Thymus (tissue), 11 donors: ENCODE measurements around the gene CEP41. TPM values are rescaled to one million over a fixed set of nuclear protein-coding genes. Genes with fewer than 3 reads are reported as not detected.

ENCODE experiments used
- DNase-seq, 9 donors: peaks; one replicate each; pipeline ENCODE4 v3.0.0-alpha.2; 2013; ENCODE audit warnings: low spot score in 9 of 9, low read depth in 6 of 9, missing footprints in 1 of 9
- H3K27ac ChIP-seq, 2 donors: one replicate each; pipeline ENCODE4 v1.5.1; 2013; ENCODE audit warnings: control low read depth in 1 of 2, low read depth in 1 of 2, low read length in 1 of 2, mild to moderate bottlenecking in 1 of 2, moderate library complexity in 1 of 2
- H3K27me3 ChIP-seq, 2 donors: one replicate each; pipeline ENCODE4 v1.5.1; 2013; ENCODE audit warnings: low read length in 1 of 2; ENCODE audit not compliant: control insufficient read depth in 2 of 2, insufficient read depth in 1 of 2
- H3K36me3 ChIP-seq, 2 donors: one replicate each; pipeline ENCODE4 v1.5.1; 2013; ENCODE audit warnings: low read length in 1 of 2, mild to moderate bottlenecking in 1 of 2, moderate library complexity in 1 of 2; ENCODE audit not compliant: control insufficient read depth in 2 of 2, insufficient read depth in 2 of 2
- H3K4me1 ChIP-seq, 2 donors: one replicate each; pipeline ENCODE4 v1.5.1; 2013; ENCODE audit warnings: low read length in 2 of 2; ENCODE audit not compliant: control insufficient read depth in 2 of 2, insufficient read depth in 2 of 2
- H3K4me3 ChIP-seq, 2 donors: one replicate each; pipeline ENCODE4 v1.5.1; 2013; ENCODE audit warnings: low read length in 2 of 2, control low read depth in 1 of 2, mild to moderate bottlenecking in 1 of 2
- H3K9me3 ChIP-seq, 2 donors: one replicate each; pipeline ENCODE4 v1.5.1; 2013; ENCODE audit warnings: low read length in 1 of 2, mild to moderate bottlenecking in 1 of 2; ENCODE audit not compliant: control insufficient read depth in 2 of 2, insufficient read depth in 1 of 2
- WGBS: extraction: QIAGEN DNeasy Blood & Tissue Kit; methylation state at CpG from one replicate; pipeline ENCODE4 v1.1.7; 2013; 5-methylcytosine and 5-hydroxymethylcytosine counted together
- polyA plus RNA-seq: library from polyadenylated mRNA; stranded (reverse); fragments of 200-250 nt; gene quantifications from one replicate; pipeline ENCODE4 v1.2.3, GENCODE V29; 2013
- total RNA-seq: library from RNA; stranded (reverse); fragments of 120-200 nt; gene quantifications from one replicate; pipeline ENCODE4 v1.2.4, GENCODE V29; 2013
- donor health status: healthy.

CEP41 gene
- total and polyA plus RNA-seq, 2 donors: 11.2 to 15.7 TPM

GRCh38 chr7:130485734-130486113, 44.9 kb upstream of the CEP41 start:
- Histone ChIP-seq H3K27ac (no peak overlapping the region), H3K4me1 (peaks cover 6 to 28% of the 10 kb centered on the region in 2 donors), H3K36me3 (no peaks in the 10 kb centered on the region), H3K4me3 (peak overlapping the region; percentile 42 to 49), H3K27me3 (peaks cover 0 to 32% of the 10 kb centered on the region in 2 donors), H3K9me3 (peaks cover 1 to 7% of the 10 kb centered on the region in 2 donors)
- DNase-seq: no peak
- WGBS: 82% methylated on average over 11 of the region's 11 CpGs

DNA sequence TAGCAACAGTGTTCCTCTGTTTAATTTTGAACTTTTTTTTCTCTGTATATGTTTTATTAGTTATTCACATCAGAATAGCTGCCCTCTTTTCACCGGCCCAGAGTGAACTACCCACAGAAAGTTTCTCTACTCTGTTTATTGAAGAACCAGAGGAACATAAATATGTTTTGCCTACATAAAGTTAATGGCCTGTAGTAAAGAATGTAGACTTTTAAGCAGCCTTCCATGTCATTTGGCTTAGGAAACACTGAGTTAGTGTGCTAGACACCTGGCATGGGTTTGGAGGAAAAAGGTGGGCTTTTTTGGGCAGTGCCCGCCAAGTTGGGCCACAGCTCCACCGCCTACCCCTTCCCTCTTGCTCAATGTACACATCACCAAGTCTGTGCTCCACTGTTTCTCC, 42.2 kb upstream of the CEP41 start:
- WGBS: 95% methylated on average over 3 of the region's 3 CpGs
- H3K27ac ChIP-seq: no peak overlapping the region
- H3K36me3 ChIP-seq: no peaks in the 10 kb centered on the region
- H3K4me3 ChIP-seq: no peak overlapping the region
- H3K4me1 ChIP-seq: peaks cover 6 to 22% of the 10 kb centered on the region in 2 donors
- H3K9me3 ChIP-seq: peaks cover 0 to 1% of the 10 kb centered on the region in 2 donors
- no peak for DNase-seq
- peaks cover 0 to 15% of the 10 kb centered on the region in 2 donors for H3K27me3 ChIP-seq

- 94% methylated on average over 1 of the region's 1 CpG for WGBS
- H3K27me3 ChIP-seq: peaks cover 0 to 10% of the 10 kb centered on the region in 2 donors
- H3K4me1 ChIP-seq: peaks cover 6 to 13% of the 10 kb centered on the region in 2 donors
- H3K27ac ChIP-seq: no peak overlapping the region
- H3K9me3 ChIP-seq: peaks cover 0 to 1% of the 10 kb centered on the region in 2 donors
- H3K4me3 ChIP-seq: no peak overlapping the region
- no peaks in the 10 kb centered on the region for H3K36me3 ChIP-seq
- DNase-seq: no peak
Measured at GRCh38 chr7:130481898-130482297, 41.1 kb upstream of the CEP41 start.

DNA sequence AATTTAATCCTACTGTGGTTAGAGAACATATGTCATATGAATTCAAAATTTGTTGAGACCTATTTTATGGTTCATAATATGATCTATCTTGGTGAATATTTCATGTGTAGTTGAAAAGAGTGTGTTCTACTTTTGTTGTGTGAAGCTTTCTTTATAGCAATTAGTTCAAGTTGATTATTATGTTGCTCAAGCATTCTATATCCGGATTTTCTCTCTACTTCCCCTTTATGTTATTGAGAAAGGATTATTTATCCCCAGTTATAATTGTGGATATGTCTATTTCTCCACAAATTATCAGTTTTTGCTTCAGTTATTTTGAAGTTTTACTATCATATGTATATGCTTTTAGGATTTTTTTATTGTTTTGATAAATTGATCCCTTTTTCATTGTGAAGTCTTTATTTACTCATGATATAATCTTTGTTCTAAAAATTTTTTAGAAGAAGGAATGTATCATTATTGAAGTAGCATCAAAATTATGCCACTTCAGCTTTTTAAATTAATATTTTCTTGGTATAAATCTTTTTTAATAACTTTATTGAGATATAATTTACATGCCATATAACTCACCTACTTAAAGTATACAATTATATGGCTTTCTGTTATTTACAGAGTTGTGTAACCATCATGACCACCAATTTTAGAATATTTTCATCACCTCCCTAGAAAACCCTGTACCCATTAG, 39.0 kb upstream of the CEP41 start:
- Histone ChIP-seq H3K4me3 (no peak overlapping the region), H3K36me3 (no peaks in the 10 kb centered on the region), H3K27ac (no peak overlapping the region), H3K4me1 (no peaks in the 10 kb centered on the region), H3K9me3 (peaks cover 0 to 1% of the 10 kb centered on the region in 2 donors), H3K27me3 (no peaks in the 10 kb centered on the region)
- no peak for DNase-seq
- 73% methylated on average over 1 of the region's 1 CpG for WGBS

GRCh38 chr7:130478991-130479390, 38.2 kb upstream of the CEP41 start:
- no peaks in the 10 kb centered on the region for H3K36me3 ChIP-seq
- WGBS: 97% methylated on average over 3 of the region's 3 CpGs
- H3K4me1 ChIP-seq: no peaks in the 10 kb centered on the region
- H3K9me3 ChIP-seq: peaks cover 0 to 1% of the 10 kb centered on the region in 2 donors
- DNase-seq: no peak
- H3K27ac ChIP-seq: no peak overlapping the region
- H3K4me3 ChIP-seq: no peak overlapping the region
- H3K27me3 ChIP-seq: no peaks in the 10 kb centered on the region

DNA sequence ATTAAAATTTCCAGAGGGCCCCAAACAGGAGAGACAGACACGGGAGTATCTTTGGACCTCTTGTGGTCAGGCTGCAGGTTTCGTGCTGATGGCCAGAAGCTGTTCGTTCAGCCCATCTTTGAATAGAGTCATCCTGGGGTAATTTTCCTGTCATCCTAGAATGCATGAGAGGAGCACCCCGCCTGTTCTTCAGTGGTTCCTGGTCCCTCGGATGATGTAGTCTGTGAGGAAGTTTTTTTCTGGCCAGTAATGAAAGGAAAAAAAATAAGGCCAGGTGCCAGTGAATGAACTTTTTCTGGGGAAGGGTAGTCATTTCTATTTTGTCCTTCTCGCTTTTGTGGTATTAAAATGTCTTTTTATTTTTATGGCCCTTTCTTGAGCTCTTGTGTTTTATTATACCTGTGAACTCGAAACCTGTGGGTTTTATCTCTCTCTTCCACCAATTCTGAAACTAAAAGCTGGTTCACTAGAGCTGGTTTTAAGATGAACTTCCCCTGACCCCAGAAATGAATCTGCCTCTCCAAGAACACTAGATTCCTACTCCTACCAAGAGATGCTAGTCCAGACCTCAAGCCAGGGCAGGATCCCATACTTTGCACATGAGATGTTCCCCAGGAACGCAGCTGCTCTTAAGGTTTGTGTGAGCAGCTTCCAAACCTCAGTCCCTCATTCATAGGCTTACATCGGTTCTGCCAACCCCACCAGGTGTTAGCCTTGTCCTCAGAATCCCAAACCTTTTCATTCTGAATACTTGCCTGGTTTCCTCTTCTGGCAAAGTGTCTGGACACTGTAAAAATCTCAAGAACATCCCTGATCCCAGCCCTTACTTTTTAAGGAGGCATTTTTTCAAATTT, 35.7 kb upstream of the CEP41 start:
- 86% methylated on average over 9 of the region's 9 CpGs for WGBS
- DNase-seq: no peak
- Histone ChIP-seq H3K4me1 (no peaks in the 10 kb centered on the region), H3K4me3 (no peak overlapping the region), H3K36me3 (no peaks in the 10 kb centered on the region), H3K9me3 (no peaks in the 10 kb centered on the region), H3K27ac (no peak overlapping the region), H3K27me3 (no peaks in the 10 kb centered on the region)

DNA sequence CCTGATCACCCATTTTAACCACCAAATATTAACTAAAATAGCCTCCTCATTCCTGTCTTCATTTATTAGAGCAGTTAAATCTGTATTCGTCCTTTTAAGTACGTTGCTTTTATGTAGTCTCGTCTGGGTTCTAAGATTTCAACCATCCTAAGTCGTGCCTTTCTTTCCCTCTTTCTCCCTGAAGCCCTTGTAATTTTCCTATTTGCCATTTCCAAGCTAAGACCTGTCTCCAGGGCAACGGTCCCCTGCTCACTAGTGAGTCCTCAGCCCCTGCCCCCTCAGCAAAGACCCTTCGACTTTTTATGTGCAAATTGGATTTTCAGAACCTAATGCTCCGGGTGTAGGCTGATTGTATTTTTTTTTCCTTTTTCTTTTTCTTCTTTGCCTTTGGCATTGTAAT, 35.0 kb upstream of the CEP41 start:
- H3K36me3 ChIP-seq: no peaks in the 10 kb centered on the region
- no peak for DNase-seq
- 97% methylated on average over 7 of the region's 7 CpGs for WGBS
- no peak overlapping the region for H3K4me3 ChIP-seq
- H3K27ac ChIP-seq: no peak overlapping the region
- no peaks in the 10 kb centered on the region for H3K4me1 ChIP-seq
- H3K9me3 ChIP-seq: no peaks in the 10 kb centered on the region
- H3K27me3 ChIP-seq: no peaks in the 10 kb centered on the region

GRCh38 chr7:130473876-130474275, 33.1 kb upstream of the CEP41 start:
- Histone ChIP-seq H3K9me3 (no peaks in the 10 kb centered on the region), H3K36me3 (no peaks in the 10 kb centered on the region), H3K27ac (no peak overlapping the region), H3K4me3 (no peak overlapping the region), H3K4me1 (no peaks in the 10 kb centered on the region), H3K27me3 (no peaks in the 10 kb centered on the region)
- DNase-seq: no peak
- 92% methylated on average over 4 of the region's 4 CpGs for WGBS

GRCh38 chr7:130473289-130473688, 32.5 kb upstream of the CEP41 start:
- Histone ChIP-seq H3K27me3 (no peaks in the 10 kb centered on the region), H3K4me1 (no peaks in the 10 kb centered on the region), H3K36me3 (no peaks in the 10 kb centered on the region), H3K27ac (no peak overlapping the region), H3K9me3 (no peaks in the 10 kb centered on the region), H3K4me3 (no peak overlapping the region)
- DNase-seq: no peak
